Measurements from ENCODE around the gene FRYL.

The FRYL gene

DNA sequence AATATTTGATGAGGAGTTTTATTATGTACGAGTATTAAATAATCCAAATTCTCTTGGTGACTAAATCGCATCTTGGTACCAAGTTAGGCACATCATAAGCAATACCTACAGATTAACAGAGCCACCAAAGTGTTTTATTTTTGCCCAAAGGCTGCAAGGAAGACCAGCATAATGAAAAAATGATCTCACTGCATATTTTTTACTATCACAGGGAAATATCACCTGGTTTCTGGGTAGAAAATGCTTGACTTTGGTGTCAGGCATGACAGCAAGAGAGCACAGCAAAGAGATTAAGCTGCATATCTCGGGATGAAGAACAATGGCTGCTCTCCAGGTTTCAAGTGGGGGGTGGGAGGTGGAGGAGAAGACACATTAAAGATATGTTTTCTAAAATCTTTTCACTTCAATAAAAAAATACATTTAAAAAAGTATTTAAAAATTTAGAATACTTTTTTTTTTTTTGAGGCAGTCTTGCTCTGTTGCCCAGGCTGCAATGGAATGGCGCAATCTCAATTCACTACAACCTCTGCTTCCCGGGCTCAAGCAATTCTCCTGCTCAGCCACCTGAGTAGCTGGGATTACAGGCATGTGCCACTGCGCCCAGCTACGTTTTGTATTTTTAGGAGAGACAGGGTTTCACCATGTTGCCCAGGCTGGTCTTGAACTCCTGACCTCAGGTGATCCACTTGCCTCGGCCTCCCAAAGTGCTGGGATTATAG lies 86.1 kb downstream of the FRYL start:
- Histone ChIP-seq H3K36me3 (ENCODE audit: low read length) (no peaks in the 10 kb centered on the region), H3F3A (ENCODE audit: insufficient read depth) (no peaks in the 10 kb centered on the region), H3K27ac (ENCODE audit: low read depth, low read length) (no peak overlapping the region), H2AFZ (ENCODE audit: low read depth, low read length, severe bottlenecking) (no peak overlapping the region), H3K9me3 (ENCODE audit: insufficient read depth, low read length) (no peaks in the 10 kb centered on the region), H3K9ac (ENCODE audit: low read length) (no peak overlapping the region), H3K9me2 (replicated peaks; ENCODE audit: insufficient read depth, low read length) (no peaks in the 10 kb centered on the region), H3K4me3 (ENCODE audit: insufficient read depth, low read length, poor library complexity, severe bottlenecking) (no peak overlapping the region), H3K4me2 (ENCODE audit: low read depth, low read length, poor library complexity, severe bottlenecking) (no peak overlapping the region), H3K27me3 (ENCODE audit: low read length) (no peaks in the 10 kb centered on the region), H3K79me2 (ENCODE audit: insufficient read depth, low read length) (peaks cover 82% of the 10 kb centered on the region), H4K20me1 (ENCODE audit: low read depth, low read length) (peaks cover 3% of the 10 kb centered on the region)
- TF ChIP-seq, protein P1, sequence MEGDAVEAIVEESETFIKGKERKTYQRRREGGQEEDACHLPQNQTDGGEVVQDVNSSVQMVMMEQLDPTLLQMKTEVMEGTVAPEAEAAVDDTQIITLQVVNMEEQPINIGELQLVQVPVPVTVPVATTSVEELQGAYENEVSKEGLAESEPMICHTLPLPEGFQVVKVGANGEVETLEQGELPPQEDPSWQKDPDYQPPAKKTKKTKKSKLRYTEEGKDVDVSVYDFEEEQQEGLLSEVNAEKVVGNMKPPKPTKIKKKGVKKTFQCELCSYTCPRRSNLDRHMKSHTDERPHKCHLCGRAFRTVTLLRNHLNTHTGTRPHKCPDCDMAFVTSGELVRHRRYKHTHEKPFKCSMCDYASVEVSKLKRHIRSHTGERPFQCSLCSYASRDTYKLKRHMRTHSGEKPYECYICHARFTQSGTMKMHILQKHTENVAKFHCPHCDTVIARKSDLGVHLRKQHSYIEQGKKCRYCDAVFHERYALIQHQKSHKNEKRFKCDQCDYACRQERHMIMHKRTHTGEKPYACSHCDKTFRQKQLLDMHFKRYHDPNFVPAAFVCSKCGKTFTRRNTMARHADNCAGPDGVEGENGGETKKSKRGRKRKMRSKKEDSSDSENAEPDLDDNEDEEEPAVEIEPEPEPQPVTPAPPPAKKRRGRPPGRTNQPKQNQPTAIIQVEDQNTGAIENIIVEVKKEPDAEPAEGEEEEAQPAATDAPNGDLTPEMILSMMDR (IDR thresholded peaks at IDR 0.05; ENCODE audit: insufficient read depth, low read length, poor library complexity, severe bottlenecking): no peak
- no peak for TF ChIP-seq EZH2phosphoT487 (conservative IDR thresholded peaks at IDR 0.05; ENCODE audit: low read length)

DNA sequence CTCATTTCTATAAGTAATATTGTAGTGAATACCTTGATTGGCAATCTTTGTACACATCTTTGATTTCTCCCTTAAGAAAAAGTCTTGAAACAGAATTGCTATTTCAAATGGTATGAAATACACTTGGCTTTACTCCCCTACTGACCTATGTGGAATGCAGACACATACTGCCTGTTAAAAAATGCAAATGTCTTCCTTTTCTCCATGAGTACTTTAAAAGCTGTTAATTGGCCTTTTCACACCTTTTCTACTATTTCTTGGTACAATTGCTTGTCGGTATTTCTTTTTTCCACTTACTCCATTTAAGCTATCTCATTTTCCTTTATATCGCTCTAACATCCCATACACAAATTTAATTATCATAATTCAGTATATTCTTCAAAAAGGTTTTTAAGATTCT lies 87.2 kb downstream of the FRYL start:
- peaks cover 3% of the 10 kb centered on the region for H4K20me1 ChIP-seq (ENCODE audit: low read depth, low read length)
- TF ChIP-seq EZH2phosphoT487 (conservative IDR thresholded peaks at IDR 0.05; ENCODE audit: low read length): no peak
- TF ChIP-seq, protein P1 (IDR thresholded peaks at IDR 0.05; ENCODE audit: insufficient read depth, low read length, poor library complexity, severe bottlenecking): no peak
- no peaks in the 10 kb centered on the region for H3K27me3 ChIP-seq (ENCODE audit: low read length)
- H3K36me3 ChIP-seq (ENCODE audit: low read length): no peaks in the 10 kb centered on the region
- H3K4me3 ChIP-seq (ENCODE audit: insufficient read depth, low read length, poor library complexity, severe bottlenecking): no peak overlapping the region
- no peaks in the 10 kb centered on the region for H3F3A ChIP-seq (ENCODE audit: insufficient read depth)
- no peak overlapping the region for H3K4me2 ChIP-seq (ENCODE audit: low read depth, low read length, poor library complexity, severe bottlenecking)
- no peaks in the 10 kb centered on the region for H3K9me2 ChIP-seq (replicated peaks; ENCODE audit: insufficient read depth, low read length)
- H3K79me2 ChIP-seq (ENCODE audit: insufficient read depth, low read length): peaks cover 83% of the 10 kb centered on the region
- no peaks in the 10 kb centered on the region for H3K9me3 ChIP-seq (ENCODE audit: insufficient read depth, low read length)
- H3K27ac ChIP-seq (ENCODE audit: low read depth, low read length): no peak overlapping the region
- no peak overlapping the region for H3K9ac ChIP-seq (ENCODE audit: low read length)
- H2AFZ ChIP-seq (ENCODE audit: low read depth, low read length, severe bottlenecking): no peak overlapping the region

DNA sequence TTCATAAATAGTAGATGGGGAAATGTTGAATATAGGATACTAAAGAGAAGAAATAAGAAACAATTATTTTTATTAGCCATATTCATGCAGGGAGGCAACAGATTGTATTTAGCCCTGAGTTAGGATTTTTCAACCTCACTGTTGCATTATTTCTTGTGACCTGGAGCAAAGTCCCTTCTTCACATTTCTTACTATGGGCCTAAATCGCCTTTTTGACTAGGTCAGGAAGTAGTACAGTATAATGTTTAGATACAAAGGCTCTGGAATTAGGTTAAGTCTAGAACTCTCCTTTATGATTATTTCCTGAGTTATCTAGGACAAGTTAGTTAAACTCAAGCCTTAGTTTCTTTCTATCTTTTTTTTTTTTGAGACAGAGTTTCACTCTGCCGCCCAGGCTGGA lies 88.0 kb downstream of the FRYL start:
- Histone ChIP-seq H3K9ac (ENCODE audit: low read length) (no peak overlapping the region), H3K9me3 (ENCODE audit: insufficient read depth, low read length) (no peaks in the 10 kb centered on the region), H3K4me2 (ENCODE audit: low read depth, low read length, poor library complexity, severe bottlenecking) (no peak overlapping the region), H3K27ac (ENCODE audit: low read depth, low read length) (no peak overlapping the region), H3F3A (ENCODE audit: insufficient read depth) (no peaks in the 10 kb centered on the region), H3K4me3 (ENCODE audit: insufficient read depth, low read length, poor library complexity, severe bottlenecking) (no peak overlapping the region), H4K20me1 (ENCODE audit: low read depth, low read length) (peaks cover 3% of the 10 kb centered on the region), H3K9me2 (replicated peaks; ENCODE audit: insufficient read depth, low read length) (no peaks in the 10 kb centered on the region), H3K27me3 (ENCODE audit: low read length) (no peaks in the 10 kb centered on the region), H3K36me3 (ENCODE audit: low read length) (no peaks in the 10 kb centered on the region), H2AFZ (ENCODE audit: low read depth, low read length, severe bottlenecking) (no peak overlapping the region), H3K79me2 (ENCODE audit: insufficient read depth, low read length) (peaks cover 80% of the 10 kb centered on the region)
- TF ChIP-seq, protein P1 (IDR thresholded peaks at IDR 0.05; ENCODE audit: insufficient read depth, low read length, poor library complexity, severe bottlenecking): no peak
- TF ChIP-seq EZH2phosphoT487 (conservative IDR thresholded peaks at IDR 0.05; ENCODE audit: low read length): no peak

All from SU-DHL-6 (cell line).